ENCODE measurements around the gene GSE1. TPM values are rescaled to one million over a fixed set of nuclear protein-coding genes. Genes with fewer than 3 reads are reported as not detected.

GSE1 gene
- total RNA-seq, 1 experiment from 2014 or later, result 97.5 TPM

- BruUV-seq (replicated peaks), result no TSS peak
- H3K4me3 ChIP-seq (ENCODE audit: low read depth in 2 of 2, low read length in 2 of 2), result no peak overlapping the region
- H3K27me3 ChIP-seq (ENCODE audit: control insufficient read depth, insufficient read depth, low read length), result no peaks in the 10 kb centered on the region
- POLR2A ChIA-PET, result no interaction called here
- in situ Hi-C loops (cut with HindIII; ENCODE audit: low pct_unique_long_range_greater_than_20kb, low sequenced_read_pairs) (no loop called here), intact Hi-C loops (cut with micrococcal nuclease; ENCODE audit: unreplicated experiment) (loop anchor here (10.0 kb wide), 1 partner anchor 193 kb away; no protein-coding TSS in a partner anchor)
- no peak for DNase-seq (ENCODE audit: low read depth, low spot score)
- TF ChIP-seq CTCF (IDR thresholded peaks at IDR 0.05), result no peak
- TF ChIP-seq, protein P1, sequence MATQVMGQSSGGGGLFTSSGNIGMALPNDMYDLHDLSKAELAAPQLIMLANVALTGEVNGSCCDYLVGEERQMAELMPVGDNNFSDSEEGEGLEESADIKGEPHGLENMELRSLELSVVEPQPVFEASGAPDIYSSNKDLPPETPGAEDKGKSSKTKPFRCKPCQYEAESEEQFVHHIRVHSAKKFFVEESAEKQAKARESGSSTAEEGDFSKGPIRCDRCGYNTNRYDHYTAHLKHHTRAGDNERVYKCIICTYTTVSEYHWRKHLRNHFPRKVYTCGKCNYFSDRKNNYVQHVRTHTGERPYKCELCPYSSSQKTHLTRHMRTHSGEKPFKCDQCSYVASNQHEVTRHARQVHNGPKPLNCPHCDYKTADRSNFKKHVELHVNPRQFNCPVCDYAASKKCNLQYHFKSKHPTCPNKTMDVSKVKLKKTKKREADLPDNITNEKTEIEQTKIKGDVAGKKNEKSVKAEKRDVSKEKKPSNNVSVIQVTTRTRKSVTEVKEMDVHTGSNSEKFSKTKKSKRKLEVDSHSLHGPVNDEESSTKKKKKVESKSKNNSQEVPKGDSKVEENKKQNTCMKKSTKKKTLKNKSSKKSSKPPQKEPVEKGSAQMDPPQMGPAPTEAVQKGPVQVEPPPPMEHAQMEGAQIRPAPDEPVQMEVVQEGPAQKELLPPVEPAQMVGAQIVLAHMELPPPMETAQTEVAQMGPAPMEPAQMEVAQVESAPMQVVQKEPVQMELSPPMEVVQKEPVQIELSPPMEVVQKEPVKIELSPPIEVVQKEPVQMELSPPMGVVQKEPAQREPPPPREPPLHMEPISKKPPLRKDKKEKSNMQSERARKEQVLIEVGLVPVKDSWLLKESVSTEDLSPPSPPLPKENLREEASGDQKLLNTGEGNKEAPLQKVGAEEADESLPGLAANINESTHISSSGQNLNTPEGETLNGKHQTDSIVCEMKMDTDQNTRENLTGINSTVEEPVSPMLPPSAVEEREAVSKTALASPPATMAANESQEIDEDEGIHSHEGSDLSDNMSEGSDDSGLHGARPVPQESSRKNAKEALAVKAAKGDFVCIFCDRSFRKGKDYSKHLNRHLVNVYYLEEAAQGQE (IDR thresholded peaks at IDR 0.05; ENCODE audit: insufficient read depth in 1 of 2, low read depth in 2 of 2, low read length in 1 of 2), result no peak
- no peak for TF ChIP-seq SIN3A (IDR thresholded peaks at IDR 0.05; ENCODE audit: borderline replicate concordance, insufficient read depth, low read depth, low read length)
- TF ChIP-seq POLR2AphosphoS5 (IDR thresholded peaks at IDR 0.05; ENCODE audit: low read depth, low read length), result no peak
- no peak for TF ChIP-seq TCF7L2 (IDR thresholded peaks at IDR 0.05; ENCODE audit: low read depth, low read length)
- no peak overlapping the region for H3K27ac ChIP-seq (ENCODE audit: low read length)
- peaks cover 46% of the 10 kb centered on the region for H3K4me1 ChIP-seq (ENCODE audit: control insufficient read depth, insufficient read depth, low read length)
- ATAC-seq, result no peak
- no peaks in the 10 kb centered on the region; the same call in 1 of the 2 replicates for H3K36me3 ChIP-seq (ENCODE audit: control insufficient read depth, insufficient read depth, low read length)
- H3K9me3 ChIP-seq (ENCODE audit: control insufficient read depth, insufficient read depth, low read depth, low read length), result no peaks in the 10 kb centered on the region
- CTCF ChIA-PET, result no interaction called here
Measured at GRCh38 chr16:85617948-85618347, 4.8 kb downstream of the GSE1 start.

DNA sequence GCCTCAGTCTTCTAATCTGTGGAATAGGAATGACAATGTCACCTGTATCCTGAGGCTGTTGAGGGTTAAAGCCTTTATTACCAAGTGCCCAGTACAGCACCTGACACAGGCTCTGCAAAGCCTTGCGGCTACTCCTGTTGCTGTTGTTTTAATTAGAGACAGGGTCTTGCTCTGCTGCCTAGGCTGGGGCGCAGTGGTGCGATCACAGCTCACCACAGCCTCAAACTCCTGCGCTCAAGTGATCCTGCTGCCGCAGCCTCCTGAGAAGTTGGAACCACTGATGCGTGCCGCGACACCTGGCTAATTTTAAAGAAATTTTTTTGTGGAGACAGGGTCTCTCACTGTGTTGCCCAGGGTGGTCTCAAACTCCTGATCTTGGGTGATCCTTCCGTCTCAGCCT lies 5.4 kb downstream of the GSE1 start:
- CTCF ChIA-PET, result no interaction called here
- in situ Hi-C loops (cut with HindIII; ENCODE audit: low pct_unique_long_range_greater_than_20kb, low sequenced_read_pairs), result no loop called here
- no peak for ATAC-seq

More for the DNA sequence above, 5.4 kb downstream of the GSE1 start:
- TF ChIP-seq, protein P1 (IDR thresholded peaks at IDR 0.05; ENCODE audit: insufficient read depth in 1 of 2, low read depth in 2 of 2, low read length in 1 of 2), result no peak
- TF ChIP-seq CTCF (IDR thresholded peaks at IDR 0.05) (no peak), POLR2AphosphoS5 (IDR thresholded peaks at IDR 0.05; ENCODE audit: low read depth, low read length) (no peak), SIN3A (IDR thresholded peaks at IDR 0.05; ENCODE audit: borderline replicate concordance, insufficient read depth, low read depth, low read length) (no peak), TCF7L2 (IDR thresholded peaks at IDR 0.05; ENCODE audit: low read depth, low read length) (no peak)
- no peaks in the 10 kb centered on the region; the same call in 1 of the 2 replicates for H3K36me3 ChIP-seq (ENCODE audit: control insufficient read depth, insufficient read depth, low read length)
- H3K27me3 ChIP-seq (ENCODE audit: control insufficient read depth, insufficient read depth, low read length), result no peaks in the 10 kb centered on the region
- intact Hi-C loops (cut with micrococcal nuclease; ENCODE audit: unreplicated experiment), result loop anchor here (10.0 kb wide), 1 partner anchor 194 kb away; no protein-coding TSS in a partner anchor
- no peaks in the 10 kb centered on the region for H3K9me3 ChIP-seq (ENCODE audit: control insufficient read depth, insufficient read depth, low read depth, low read length)
- peaks cover 46% of the 10 kb centered on the region for H3K4me1 ChIP-seq (ENCODE audit: control insufficient read depth, insufficient read depth, low read length)
- DNase-seq (ENCODE audit: low read depth, low spot score), result no peak
- H3K4me3 ChIP-seq (ENCODE audit: low read depth in 2 of 2, low read length in 2 of 2), result no peak overlapping the region
- H3K27ac ChIP-seq (ENCODE audit: low read length), result no peak overlapping the region
- POLR2A ChIA-PET, result no interaction called here
- no TSS peak for BruUV-seq (replicated peaks)
